GM12878 (cell line): Measurements from ENCODE around the gene ADGRG1. TPM values are rescaled to one million over a fixed set of nuclear protein-coding genes. Genes with fewer than 3 reads are reported as not detected.

ENCODE experiments used
- ATAC-seq: fragments of 200-7000 bp; cut with Tn5 transposase; 3 replicates; pipeline ENCODE4 v1.9.1; 2020; ENCODE audit warnings: mild to moderate bottlenecking, moderate library complexity
- BruUV-seq: library from RNA; stranded (reverse); fragments of 400-500 nt; replicated peaks from 2 replicates; lab custom pipeline; 2021; lab: Mats Ljungman, UMichigan
- CTCF ChIA-PET: fragments of 300-600 bp; sonication (Branson Sonifier 250); formaldehyde crosslinking; extraction: SDS; loops from one replicate; lab custom pipeline; 2021; ENCODE audit warnings: inconsistent platforms; lab: Yijun Ruan, JAX
- POLR2A ChIA-PET: fragments of 350-600 bp; formaldehyde crosslinking; extraction: SDS; loops from one replicate; lab custom pipeline; 2021; ENCODE audit warnings: inconsistent platforms; lab: Charles Lee
- RAD21 ChIA-PET: fragments of 300-600 bp; sonication (Branson Sonifier 250); formaldehyde crosslinking; loops from one replicate; lab custom pipeline; 2023; ENCODE audit warnings: antibody characterized with exemption; ENCODE audit not compliant: unreplicated experiment; lab: Charles Lee
- SMC1A ChIA-PET: fragments of 300-600 bp; sonication (Branson Sonifier 250); formaldehyde crosslinking; loops from one replicate; lab custom pipeline; 2023; ENCODE audit not compliant: unreplicated experiment, uncharacterized antibody; lab: Charles Lee
- DNase-seq: peaks from one replicate; pipeline ENCODE4 v3.0.0-alpha.2; 2011; ENCODE audit warnings: low read depth, low spot score
- FAIRE-seq: peaks from 3 replicates; lab custom pipeline; 2011; peaks lifted over from hg19 to GRCh38; lab: Jason Lieb, UNC
- H2AFZ ChIP-seq: 2 replicates; pipeline ENCODE4 v1.6.0; 2011; ENCODE audit warnings: low read depth, low read length, control low read depth; ENCODE audit not compliant: control insufficient read depth
- H3K27ac ChIP-seq: 2 replicates; pipeline ENCODE4 v1.5.1; 2011; ENCODE audit warnings: control low read depth; ENCODE audit not compliant: control insufficient read depth, insufficient read depth
- H3K27me3 ChIP-seq, 2 experiments: replicated peaks in 1 of 2; 2 replicates each; pipeline versions ENCODE4 v1.6.0 to v1.6.1; 2011; ENCODE audit warnings: low read length in 1 of 2; ENCODE audit not compliant: control insufficient read depth in 2 of 2, insufficient read depth in 2 of 2
- H3K36me3 ChIP-seq, 2 experiments: 2 replicates each; pipeline ENCODE4 v1.5.1; 2011; ENCODE audit warnings: low read length in 1 of 2; ENCODE audit not compliant: control insufficient read depth in 2 of 2, insufficient read depth in 2 of 2
- H3K4me1 ChIP-seq: 2 replicates; pipeline ENCODE4 v1.6.1; 2011; ENCODE audit warnings: mild to moderate bottlenecking, low read length, moderate library complexity, mixed read lengths; ENCODE audit not compliant: control insufficient read depth, insufficient read depth
- H3K4me2 ChIP-seq: 2 replicates; pipeline ENCODE4 v1.6.0; 2011; ENCODE audit warnings: control low read depth; ENCODE audit not compliant: control insufficient read depth, insufficient read depth
- H3K4me3 ChIP-seq: fragments of 200-600 bp; sonication (generic); 2 replicates; pipeline ENCODE4 v1.5.1; 2016
- H3K79me2 ChIP-seq: 2 replicates; pipeline ENCODE4 v1.6.0; 2011; ENCODE audit warnings: low read length; ENCODE audit not compliant: control insufficient read depth, insufficient read depth
- H3K9ac ChIP-seq: 2 replicates; pipeline ENCODE4 v1.8.0; 2011; ENCODE audit warnings: low read length, control low read depth, mixed read lengths; ENCODE audit not compliant: control insufficient read depth, insufficient read depth
- H3K9me3 ChIP-seq: replicated peaks from 3 replicates; pipeline ENCODE4 v1.5.1; 2011; ENCODE audit warnings: mild to moderate bottlenecking, low read length; ENCODE audit not compliant: control insufficient read depth, insufficient read depth
- H4K20me1 ChIP-seq: 2 replicates; pipeline ENCODE4 v1.6.0; 2011; ENCODE audit not compliant: control insufficient read depth, insufficient read depth
- BACH1 ChIP-seq: fragments of 450-650 bp; IDR thresholded peaks from 2 replicates; pipeline ENCODE4 v1.6.1; 2017; ENCODE audit warnings: mild to moderate bottlenecking, borderline replicate concordance
- CREB1 ChIP-seq: IDR thresholded peaks from 2 replicates; pipeline ENCODE4 v1.6.1; 2012; ENCODE audit warnings: low read depth, mild to moderate bottlenecking, inconsistent platforms
- ESRRA ChIP-seq: IDR thresholded peaks from 2 replicates; pipeline ENCODE4 v1.6.1; 2012; ENCODE audit warnings: mild to moderate bottlenecking, low read length, improper control_type of control experiment
- IKZF2 ChIP-seq, 2 experiments: fragments of 450-650 bp; IDR thresholded peaks; 2 replicates each; pipeline ENCODE4 v1.6.1; 2017; ENCODE audit warnings: mild to moderate bottlenecking in 2 of 2, moderate library complexity in 2 of 2
- IRF4 ChIP-seq: IDR thresholded peaks from 2 replicates; pipeline ENCODE4 v1.6.1; 2011; ENCODE audit warnings: low read depth, low read length
- RBBP5 ChIP-seq: fragments of 200-600 bp; sonication (generic); conservative IDR thresholded peaks from 2 replicates; pipeline ENCODE4 v1.6.1; 2016
- SREBF2 ChIP-seq: IDR thresholded peaks from 2 replicates; pipeline ENCODE4 v1.6.1; 2012; ENCODE audit warnings: mild to moderate bottlenecking, low read length
- SUZ12 ChIP-seq: fragments of 200-600 bp; sonication (generic); IDR thresholded peaks from one replicate; pipeline ENCODE4 v1.6.1; 2018; ENCODE audit warnings: antibody characterized with exemption, mild to moderate bottlenecking; ENCODE audit not compliant: unreplicated experiment
- TCF12 ChIP-seq: IDR thresholded peaks from 2 replicates; pipeline ENCODE4 v1.6.1; 2011; ENCODE audit warnings: low read depth, mild to moderate bottlenecking, low read length
- YBX1 ChIP-seq: fragments of 450-650 bp; IDR thresholded peaks from 2 replicates; pipeline ENCODE4 v1.6.1; 2016; ENCODE audit warnings: antibody characterized with exemption
- ZNF207 ChIP-seq: fragments of 450-650 bp; IDR thresholded peaks from 2 replicates; pipeline ENCODE4 v1.6.1; 2014; ENCODE audit warnings: antibody characterized with exemption, mild to moderate bottlenecking, borderline replicate concordance
- ZNF384 ChIP-seq: IDR thresholded peaks from 2 replicates; pipeline ENCODE4 v1.6.1; 2012; ENCODE audit warnings: low read depth, mild to moderate bottlenecking, low read length, improper control_type of control experiment, borderline replicate concordance
- WGBS: methylation state at CpG from one replicate; pipeline ENCODE4 v1.1.6; 2016; ENCODE audit warnings: low lambda C conversion rate; ENCODE audit not compliant: insufficient replicate concordance, insufficient coverage; ENCODE audit errors: missing lambda C conversion rate; 5-methylcytosine and 5-hydroxymethylcytosine counted together
- in situ Hi-C: fragments of 300-500 bp; cut with MboI; formaldehyde crosslinking; loops from 9 replicates; pipeline ENCODE4 v1.14.3; 2018; ENCODE audit warnings: mixed read lengths
- intact Hi-C: fragments of 100-400 bp; cut with micrococcal nuclease; formaldehyde crosslinking; loops from one replicate; pipeline ENCODE4 v1.14.2; 2022; ENCODE audit not compliant: unreplicated experiment
- polyA plus RNA-seq, 11 experiments: library from polyadenylated mRNA; depleted of rRNA in 4 of 11; unstranded in 6 of 11; stranded (reverse) in 5 of 11; fragments of >200 nt; fragmentation: Nextera tagmentation in 4 of 11; fragmentation: Illumina TruSeq in 1 of 11; extraction: Ambion mirVana in 4 of 11; extraction: Trizol in 1 of 11; gene quantifications; 1 replicate in 1 of 11; 2 replicates in 10 of 11; pipeline versions ENCODE4 v1.2.1 to v1.2.3, GENCODE V29; 2011 to 2016; ENCODE audit warnings: inconsistent platforms in 2 of 11, missing spikeins in 2 of 11, low read depth in 1 of 11
- total RNA-seq, 4 experiments: library from RNA; depleted of rRNA in 3 of 4; stranded (reverse); fragments of >200 nt in 3 of 4; fragmentation: Illumina TruSeq in 1 of 4; extraction: Trizol in 1 of 4; gene quantifications; 2 replicates each; pipeline versions ENCODE4 v1.2.1 to v1.2.3, GENCODE V29; 2013 to 2021
- TF ChIP-seq, protein P1 (sequence below): IDR thresholded peaks from 2 replicates; pipeline ENCODE4 v1.6.1; 2011; ENCODE audit warnings: low read depth, low read length, improper control_type of control experiment, borderline replicate concordance
- TF ChIP-seq, protein P2 (sequence below): fragments of 450-650 bp; formaldehyde crosslinking; IDR thresholded peaks from 2 replicates; pipeline ENCODE4 v1.4.0; 2022; ENCODE audit warnings: mild to moderate bottlenecking, moderate library complexity

ADGRG1 gene
- total and polyA plus RNA-seq, 10 of the 15 experiments (the other 5 are each of a cell fraction or from before 2014, with no cell fraction given) = 0.07 to 2.0 (median 0.75) TPM

DNA sequence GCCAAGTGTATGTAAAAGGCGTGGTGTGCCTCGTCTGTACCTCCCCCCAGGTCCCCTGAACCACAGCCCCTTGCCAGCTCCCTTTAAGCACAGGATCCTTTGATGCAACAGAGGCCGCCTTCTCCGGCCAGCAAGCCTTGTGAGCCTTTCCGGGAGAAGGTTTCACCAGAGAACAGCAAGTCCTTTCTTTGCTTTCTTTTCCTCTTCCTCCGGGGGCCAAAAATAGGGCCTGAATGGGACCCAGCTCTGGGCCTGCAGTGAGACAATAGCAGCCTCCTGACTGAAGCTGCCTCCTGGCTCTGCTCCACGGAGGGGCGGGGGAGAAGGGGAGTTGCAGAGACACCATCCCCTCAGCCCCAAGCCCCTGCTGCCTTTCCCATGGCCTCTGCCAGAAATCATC, 9.0 kb downstream of the ADGRG1 start:
- Histone ChIP-seq H3K9me3 (no peaks in the 10 kb centered on the region), H3K4me2 (no peak overlapping the region), H3K36me3 (no peaks in the 10 kb centered on the region), H4K20me1 (no peaks in the 10 kb centered on the region), H3K4me3 (no peak overlapping the region)
- ChIA-PET POLR2A (no interaction called here), CTCF (interaction anchor here (0.6 to 3.7 kb wide), 5 partner anchors 10 to 61 kb away, joined by 4 to 19 read pairs (median 8); no protein-coding TSS in a partner anchor)
- intact Hi-C loops = no loop called here
- 17% methylated on average over 8 of the region's 8 CpGs for WGBS
- in situ Hi-C loops = no loop called here
- FAIRE-seq = no peak
- TF ChIP-seq SUZ12 (no peak), ZNF207 (no peak), TCF12 (no peak), YBX1 (no peak), SREBF2 (no peak), IKZF2 (IDR thresholded peaks at IDR 0.05) (no peak), RBBP5 (no peak), CREB1 (no peak), ESRRA (no peak), ZNF384 (no peak), IRF4 (no peak), BACH1 (no peak)
- TF ChIP-seq, protein P1, sequence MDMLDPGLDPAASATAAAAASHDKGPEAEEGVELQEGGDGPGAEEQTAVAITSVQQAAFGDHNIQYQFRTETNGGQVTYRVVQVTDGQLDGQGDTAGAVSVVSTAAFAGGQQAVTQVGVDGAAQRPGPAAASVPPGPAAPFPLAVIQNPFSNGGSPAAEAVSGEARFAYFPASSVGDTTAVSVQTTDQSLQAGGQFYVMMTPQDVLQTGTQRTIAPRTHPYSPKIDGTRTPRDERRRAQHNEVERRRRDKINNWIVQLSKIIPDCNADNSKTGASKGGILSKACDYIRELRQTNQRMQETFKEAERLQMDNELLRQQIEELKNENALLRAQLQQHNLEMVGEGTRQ = no peak
- TF ChIP-seq, protein P2, sequence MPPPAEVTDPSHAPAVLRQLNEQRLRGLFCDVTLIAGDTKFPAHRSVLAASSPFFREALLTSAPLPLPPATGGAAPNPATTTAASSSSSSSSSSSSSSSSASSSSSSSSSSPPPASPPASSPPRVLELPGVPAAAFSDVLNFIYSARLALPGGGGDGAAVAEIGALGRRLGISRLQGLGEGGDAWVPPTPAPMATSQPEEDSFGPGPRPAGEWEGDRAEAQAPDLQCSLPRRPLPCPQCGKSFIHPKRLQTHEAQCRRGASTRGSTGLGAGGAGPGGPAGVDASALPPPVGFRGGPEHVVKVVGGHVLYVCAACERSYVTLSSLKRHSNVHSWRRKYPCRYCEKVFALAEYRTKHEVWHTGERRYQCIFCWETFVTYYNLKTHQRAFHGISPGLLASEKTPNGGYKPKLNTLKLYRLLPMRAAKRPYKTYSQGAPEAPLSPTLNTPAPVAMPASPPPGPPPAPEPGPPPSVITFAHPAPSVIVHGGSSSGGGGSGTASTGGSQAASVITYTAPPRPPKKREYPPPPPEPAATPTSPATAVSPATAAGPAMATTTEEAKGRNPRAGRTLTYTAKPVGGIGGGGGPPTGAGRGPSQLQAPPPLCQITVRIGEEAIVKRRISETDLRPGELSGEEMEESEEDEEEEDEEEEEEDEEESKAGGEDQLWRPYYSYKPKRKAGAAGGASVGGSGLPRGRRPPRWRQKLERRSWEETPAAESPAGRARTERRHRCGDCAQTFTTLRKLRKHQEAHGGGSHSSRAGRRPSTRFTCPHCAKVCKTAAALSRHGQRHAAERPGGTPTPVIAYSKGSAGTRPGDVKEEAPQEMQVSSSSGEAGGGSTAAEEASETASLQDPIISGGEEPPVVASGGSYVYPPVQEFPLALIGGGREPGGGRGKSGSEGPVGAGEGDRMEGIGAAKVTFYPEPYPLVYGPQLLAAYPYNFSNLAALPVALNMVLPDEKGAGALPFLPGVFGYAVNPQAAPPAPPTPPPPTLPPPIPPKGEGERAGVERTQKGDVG (CRISPR knock-in tag) = no peak
- TF ChIP-seq, all 136 proteins: peak for 0
- ChIA-PET SMC1A (interaction anchor here (1.1 to 2.3 kb wide), 4 partner anchors 10 to 36 kb away, joined by 3 to 10 read pairs (median 4); no protein-coding TSS in a partner anchor), RAD21 (interaction anchor here (1.4 to 1.9 kb wide), 2 partner anchors 28 to 36 kb away, joined by 3 to 6 read pairs; no protein-coding TSS in a partner anchor)
- Histone ChIP-seq H3K4me1 (no peaks in the 10 kb centered on the region), H3K79me2 (no peaks in the 10 kb centered on the region), H3K27ac (no peak overlapping the region), H3K27me3 (peaks cover 0 to 6% of the 10 kb centered on the region in 2 experiments; a peak in 3 of 4 replicates), H2AFZ (no peak overlapping the region), H3K9ac (no peak overlapping the region)
- DNase-seq (no peak), ATAC-seq (no peak)
- BruUV-seq = no TSS peak
